ENCODE measurements around the gene SH3YL1.

DNA sequence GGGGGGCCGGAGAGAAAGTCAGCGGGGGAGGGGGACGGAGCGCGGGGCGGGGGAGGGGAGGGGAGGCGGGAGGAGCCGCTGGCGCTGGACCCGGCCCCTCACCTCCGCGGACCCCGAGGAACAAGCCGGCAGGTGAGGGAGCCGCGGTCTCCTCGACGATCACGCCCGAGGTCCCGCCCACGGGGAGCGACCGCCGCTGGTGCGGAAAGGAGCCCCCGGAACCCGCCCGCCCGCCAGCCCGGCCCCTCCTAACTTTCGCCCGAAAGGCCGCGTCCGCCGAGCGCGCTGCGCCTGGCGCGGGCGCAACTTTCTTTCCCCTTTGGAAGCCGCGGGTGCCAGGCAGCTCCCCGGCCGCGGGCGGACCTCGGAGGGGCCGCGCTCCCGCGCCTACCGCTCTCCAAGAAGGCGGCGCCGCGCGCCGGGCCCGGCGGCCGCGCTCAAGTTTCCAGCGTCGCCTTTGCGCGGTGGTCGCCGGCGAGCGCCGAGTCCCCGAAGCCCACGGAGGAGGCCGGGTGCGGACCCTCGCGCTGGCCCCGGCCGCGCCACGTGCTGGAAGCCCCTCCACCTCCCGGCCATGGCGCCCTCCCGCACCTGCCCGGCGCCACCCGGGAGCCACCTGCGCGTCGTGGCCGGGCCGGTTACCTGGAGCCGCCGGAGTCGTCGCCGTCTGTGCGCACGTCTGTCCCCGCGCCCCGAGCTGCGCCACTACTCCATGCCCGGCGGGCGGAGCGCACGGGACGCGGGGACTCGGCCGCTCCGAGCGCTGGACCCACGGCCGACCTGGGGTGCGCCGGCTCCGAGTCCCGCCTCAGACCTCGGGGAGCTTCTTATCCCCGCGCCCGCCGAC lies 24.3 kb upstream of the SH3YL1 start, which contains the start of gene ALKAL2:
- TF ChIP-seq, protein P1, sequence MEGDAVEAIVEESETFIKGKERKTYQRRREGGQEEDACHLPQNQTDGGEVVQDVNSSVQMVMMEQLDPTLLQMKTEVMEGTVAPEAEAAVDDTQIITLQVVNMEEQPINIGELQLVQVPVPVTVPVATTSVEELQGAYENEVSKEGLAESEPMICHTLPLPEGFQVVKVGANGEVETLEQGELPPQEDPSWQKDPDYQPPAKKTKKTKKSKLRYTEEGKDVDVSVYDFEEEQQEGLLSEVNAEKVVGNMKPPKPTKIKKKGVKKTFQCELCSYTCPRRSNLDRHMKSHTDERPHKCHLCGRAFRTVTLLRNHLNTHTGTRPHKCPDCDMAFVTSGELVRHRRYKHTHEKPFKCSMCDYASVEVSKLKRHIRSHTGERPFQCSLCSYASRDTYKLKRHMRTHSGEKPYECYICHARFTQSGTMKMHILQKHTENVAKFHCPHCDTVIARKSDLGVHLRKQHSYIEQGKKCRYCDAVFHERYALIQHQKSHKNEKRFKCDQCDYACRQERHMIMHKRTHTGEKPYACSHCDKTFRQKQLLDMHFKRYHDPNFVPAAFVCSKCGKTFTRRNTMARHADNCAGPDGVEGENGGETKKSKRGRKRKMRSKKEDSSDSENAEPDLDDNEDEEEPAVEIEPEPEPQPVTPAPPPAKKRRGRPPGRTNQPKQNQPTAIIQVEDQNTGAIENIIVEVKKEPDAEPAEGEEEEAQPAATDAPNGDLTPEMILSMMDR (IDR thresholded peaks at IDR 0.05) = no peak
- TF ChIP-seq EP300 (IDR thresholded peaks at IDR 0.05) = no peak
- no peak for TF ChIP-seq POLR2A (IDR thresholded peaks at IDR 0.05)

All from ovary (tissue), 3 donors.